ENCODE measurements around the gene TMEM143.

TMEM143 gene

DNA sequence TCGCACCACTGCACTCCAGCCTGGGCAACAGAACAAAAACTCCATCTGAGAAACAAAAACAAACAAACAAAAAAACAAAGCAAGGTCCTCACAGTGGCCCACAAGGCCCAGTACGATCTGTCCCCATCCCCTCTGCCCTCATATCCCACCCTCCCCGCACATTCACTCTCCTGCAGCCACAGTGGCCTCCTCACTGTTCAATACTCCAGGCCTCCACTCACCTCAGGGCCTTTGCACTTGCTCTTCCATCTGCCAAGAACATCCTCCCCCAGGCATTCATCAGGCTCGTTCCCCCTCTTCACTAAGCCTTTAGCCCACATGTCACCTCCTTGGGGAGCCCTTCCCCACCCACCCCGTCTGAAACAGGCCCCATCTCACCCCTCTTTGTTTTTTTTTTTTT is 4.6 kb downstream of the TMEM143 start:
- no peak for DNase-seq (ENCODE audit: low read depth)

DNA sequence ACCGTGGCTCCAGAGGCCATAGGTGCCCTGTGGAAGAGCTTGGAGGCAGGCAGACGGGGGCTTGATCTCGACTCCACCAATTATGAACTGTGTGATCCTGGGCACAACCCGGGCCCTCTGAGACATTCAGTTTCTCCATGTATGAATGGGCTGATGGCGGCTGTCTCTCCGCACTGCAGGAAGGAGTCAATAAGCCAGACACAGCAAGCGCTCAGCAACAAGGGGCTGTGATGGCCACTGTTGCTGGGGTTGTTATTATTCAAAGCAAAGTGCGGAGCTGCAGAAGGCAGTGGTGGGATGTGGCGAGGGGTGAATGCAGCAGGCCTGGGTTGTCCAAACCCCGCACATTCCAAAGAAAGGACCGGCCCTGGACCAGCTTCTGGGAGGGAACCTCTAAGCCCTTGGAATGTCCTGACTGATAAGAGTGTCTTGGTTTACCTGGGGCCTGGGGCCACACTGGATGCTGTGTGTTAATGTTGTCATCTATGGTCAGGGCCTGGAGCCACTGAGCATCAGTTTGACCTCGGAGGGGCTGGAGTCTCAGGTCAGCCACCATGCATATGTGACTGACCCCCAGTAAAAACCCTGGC is 8.3 kb downstream of the TMEM143 start:
- DNase-seq (ENCODE audit: low read depth), result no peak

DNA sequence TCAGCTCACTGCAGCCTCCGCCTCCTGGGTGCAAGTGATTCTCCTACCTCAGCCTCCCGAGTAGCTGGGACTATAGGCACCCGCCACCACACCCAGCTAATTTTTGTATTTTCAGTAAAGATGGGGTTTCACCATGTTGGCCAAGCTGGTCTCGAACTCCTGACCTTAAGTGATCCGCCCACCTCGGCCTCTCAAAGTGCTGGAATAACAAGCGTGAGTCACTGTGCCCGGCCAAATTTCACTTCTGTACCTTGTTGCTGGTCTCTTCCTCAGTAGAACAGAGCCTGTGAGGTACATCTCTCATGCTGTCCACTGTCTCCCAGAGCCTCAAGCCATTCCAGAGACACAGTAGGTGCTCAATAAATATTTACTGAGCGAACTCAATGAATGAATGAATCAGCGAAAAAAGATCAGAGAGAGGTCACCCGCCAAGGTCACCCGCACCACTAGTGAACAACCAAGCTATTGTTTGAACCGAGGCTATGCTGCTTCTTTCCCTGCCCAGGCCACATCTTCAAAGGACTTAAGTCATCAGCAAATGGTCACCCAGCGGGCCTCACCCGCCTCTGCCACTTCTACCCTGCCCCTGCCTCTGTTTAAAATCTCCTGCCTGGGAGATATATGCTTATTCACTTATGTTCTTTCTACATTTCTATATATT is 9.3 kb downstream of the TMEM143 start:
- no peak for DNase-seq (ENCODE audit: low read depth)

GRCh38 chr19:48353677-48354076 is 10.1 kb downstream of the TMEM143 start:
- DNase-seq (ENCODE audit: low read depth), result no peak

DNA sequence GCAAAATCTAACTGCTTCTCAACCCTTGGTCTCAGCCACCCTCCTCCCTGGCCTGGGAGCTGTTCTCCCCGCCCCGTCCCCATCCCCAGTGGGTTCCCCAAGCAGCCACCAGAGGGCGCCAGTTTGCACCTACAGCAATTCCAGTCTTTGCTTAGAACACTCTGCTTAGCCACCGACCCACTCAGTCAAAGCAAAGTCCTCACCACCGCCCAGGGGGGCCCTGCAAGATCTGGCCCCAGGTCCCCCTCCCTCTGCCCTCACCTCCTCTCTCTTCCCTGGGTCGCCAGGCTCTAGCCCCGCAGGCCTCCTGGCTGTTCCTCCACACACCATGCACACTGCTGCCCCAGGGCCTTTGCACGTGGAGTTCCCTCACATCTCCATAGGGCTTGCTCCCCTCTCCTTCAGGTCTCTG is 12.4 kb downstream of the TMEM143 start:
- peak; percentile 63 for DNase-seq (ENCODE audit: low read depth)

DNA sequence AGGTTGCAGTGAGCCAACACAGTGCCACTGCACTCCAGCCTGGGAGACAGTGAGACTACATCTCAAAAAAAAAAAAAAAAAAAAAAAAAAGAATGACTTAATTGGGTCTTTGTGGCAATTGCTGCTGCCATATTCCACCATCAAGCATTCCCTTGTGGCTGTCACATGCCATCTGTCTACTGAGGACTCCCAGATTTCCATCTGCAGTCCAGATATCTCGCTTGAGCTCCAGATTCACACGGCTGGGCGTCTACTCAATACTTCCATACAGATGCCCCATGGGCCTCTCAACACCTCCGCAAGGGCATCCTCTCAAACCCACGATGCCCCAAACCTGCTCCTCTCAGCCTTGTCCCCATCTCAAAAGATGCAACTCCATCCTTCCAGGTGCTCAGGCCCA is 12.9 kb downstream of the TMEM143 start:
- no peak for DNase-seq (ENCODE audit: low read depth)

- DNase-seq (ENCODE audit: low read depth), result no peak
Measured at GRCh38 chr19:48348737-48349136, 15.0 kb downstream of the TMEM143 start.

DNA sequence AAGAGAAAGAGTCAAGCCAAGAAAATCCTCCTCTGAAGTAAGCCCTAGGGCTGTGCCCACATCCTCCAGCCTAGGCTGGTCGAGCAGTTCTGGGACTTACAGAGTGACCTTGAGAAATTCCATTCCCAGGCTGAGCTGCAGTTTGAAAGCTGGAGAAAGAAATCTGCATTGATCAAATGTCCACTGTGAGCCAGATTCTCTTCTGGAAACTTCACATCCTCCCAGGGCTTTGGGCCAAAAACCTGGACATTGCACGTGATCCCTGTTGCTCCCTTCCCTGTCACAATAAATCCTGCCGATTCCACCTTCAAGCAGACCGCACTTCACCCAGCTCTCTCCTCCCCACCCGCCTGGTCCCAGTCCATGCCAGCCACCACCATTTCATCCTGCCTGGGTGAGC is 15.7 kb downstream of the TMEM143 start:
- no peak for DNase-seq (ENCODE audit: low read depth)

DNA sequence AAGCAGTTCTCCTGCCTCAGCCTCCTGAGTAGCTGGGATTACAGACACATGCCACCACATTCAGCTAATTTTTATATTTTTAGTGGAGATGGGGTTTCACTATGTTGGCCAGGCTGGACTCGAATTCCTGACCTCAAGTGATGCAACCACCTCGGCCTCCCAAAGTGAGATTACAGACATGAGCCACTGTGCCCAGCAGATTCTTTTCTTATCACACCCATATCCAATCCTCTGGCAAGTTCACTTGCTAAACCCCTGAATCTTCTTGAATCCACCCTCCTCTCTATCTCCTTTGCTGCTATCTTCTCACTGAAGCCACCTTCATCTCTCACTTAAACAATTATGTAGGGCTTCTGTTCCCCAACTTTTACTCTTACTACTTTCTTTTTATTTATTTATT is 17.5 kb downstream of the TMEM143 start:
- DNase-seq (ENCODE audit: low read depth), result no peak

DNA sequence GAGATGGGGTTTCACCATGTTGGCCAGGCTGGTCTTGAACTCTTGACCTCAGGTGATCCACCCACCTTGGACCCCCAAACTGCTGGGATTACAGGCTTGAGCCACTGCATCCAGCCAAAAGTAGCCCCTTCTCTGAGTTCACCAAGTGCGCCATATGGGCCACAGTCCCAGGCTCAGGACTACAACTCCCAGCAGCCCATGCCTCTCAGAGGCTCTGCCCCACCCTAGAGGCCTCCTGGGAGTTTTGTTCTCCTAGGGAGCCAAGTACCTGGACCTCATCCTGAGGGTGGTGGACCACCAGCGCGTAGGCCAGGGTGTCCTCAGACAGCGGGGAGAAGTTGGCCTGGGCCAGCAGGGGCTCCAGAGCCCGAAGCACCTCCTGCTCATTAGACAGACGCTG is 18.8 kb downstream of the TMEM143 start:
- DNase-seq (ENCODE audit: low read depth), result no peak

- no peak for DNase-seq (ENCODE audit: low read depth)
Measured at GRCh38 chr19:48342841-48343540, 20.7 kb downstream of the TMEM143 start.

- DNase-seq (ENCODE audit: low read depth), result no peak
Measured at GRCh38 chr19:48342414-48342738, 21.4 kb downstream of the TMEM143 start.

DNA sequence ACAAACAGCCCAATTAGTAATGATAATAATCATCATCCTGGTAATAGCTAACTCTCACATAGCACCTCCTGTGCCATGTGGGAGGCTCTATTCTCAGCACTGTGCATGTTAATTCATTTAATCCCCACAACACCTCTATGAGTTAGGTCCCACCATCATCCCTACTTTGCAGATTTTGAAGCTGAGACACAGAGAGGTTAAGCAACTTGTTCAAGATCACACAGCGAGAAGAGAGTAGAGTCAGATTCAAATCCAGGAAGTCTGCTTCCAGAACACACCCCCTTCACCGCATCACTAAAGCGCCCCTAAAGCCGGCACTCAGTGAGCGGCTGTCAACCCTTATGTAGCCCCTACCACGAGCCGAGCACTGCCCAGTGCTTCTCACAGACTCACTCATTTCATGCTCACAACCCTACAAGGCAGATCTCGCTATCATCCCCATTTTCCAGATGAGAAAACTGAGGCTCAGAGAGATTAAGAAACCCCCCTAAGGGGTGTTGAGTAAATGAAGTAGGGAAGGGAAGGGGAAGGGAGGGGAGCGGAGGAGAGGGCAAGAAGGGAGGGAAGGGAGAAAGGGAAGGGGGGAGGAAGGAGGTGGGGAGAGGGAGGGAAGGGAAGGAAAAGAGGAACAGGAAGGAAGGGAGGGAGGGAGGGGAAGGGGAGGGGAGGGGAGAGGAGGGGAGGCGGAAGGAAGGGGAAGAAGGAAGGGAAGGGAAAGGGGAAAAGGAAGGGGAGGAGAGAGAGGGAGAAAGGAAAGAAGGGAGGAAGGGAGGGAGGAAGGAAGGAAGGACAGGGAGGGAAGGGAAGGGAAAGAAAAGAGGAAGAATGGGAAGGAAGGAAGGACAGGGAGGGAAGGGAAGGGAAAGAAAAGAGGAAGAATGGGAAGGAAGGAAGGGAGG is 22.0 kb downstream of the TMEM143 start:
- no peak for DNase-seq (ENCODE audit: low read depth)

- DNase-seq (ENCODE audit: low read depth), result no peak
Measured at GRCh38 chr19:48340995-48341394, 22.7 kb downstream of the TMEM143 start.

DNA sequence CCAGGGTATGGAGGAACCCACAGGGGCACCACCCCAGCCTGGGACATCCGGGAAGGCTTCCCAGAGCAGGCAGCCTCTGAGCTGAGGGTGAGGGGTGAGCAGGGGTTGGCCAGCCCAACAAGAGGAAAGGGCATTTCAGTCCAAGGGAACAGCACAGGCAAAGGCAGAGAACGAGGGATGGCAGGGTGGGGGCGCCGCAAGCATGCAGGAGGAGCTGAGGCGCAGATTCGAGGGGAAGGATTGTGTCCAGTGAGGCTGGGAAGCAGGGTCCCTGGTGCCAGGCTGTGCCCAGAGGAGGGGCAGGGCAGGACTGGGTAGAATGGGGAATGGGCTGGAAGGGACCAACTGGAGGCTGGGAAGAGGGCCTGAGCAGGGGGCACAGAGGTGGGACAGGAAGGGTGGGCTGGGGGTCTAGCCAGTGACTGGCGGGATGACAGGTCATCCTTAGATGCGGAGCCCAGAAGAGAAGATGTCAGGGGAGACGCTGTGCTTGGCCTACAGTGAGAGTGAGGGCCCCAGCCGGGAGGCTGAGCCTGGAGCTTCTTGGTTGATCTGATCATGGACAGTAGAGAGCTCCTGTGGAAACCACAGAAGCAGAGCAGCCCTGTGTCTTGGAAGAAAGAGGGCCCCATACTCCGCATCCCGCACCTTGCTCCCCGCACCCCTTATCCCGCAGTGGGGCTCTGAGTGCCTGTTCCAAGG is 24.8 kb downstream of the TMEM143 start:
- DNase-seq (ENCODE audit: low read depth), result no peak

- no peak for DNase-seq (ENCODE audit: low read depth)
Measured at GRCh38 chr19:48338253-48338755, 25.4 kb downstream of the TMEM143 start.

- DNase-seq (ENCODE audit: low read depth), result peak; percentile 89
Measured at GRCh38 chr19:48333467-48334384, 30.0 kb downstream of the TMEM143 start.

- peak; percentile 86 for DNase-seq (ENCODE audit: low read depth)
Measured at GRCh38 chr19:48332662-48333466, 30.9 kb downstream of the TMEM143 start.

DNA sequence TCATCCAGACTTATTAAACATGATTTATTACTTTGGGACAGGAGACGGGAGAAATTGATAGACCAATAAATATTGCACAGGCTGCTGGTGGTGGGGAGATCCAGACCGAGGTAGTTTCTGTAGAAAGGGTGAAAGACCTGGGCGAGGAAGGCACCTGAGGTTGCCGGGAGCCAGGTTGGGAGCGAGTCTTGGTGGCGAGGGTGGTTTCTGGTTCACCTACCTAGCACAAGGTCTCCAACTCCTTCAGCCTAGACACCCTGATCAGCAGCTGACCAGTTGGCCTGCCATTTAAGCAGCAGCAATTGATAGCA is 31.4 kb downstream of the TMEM143 start:
- DNase-seq (ENCODE audit: low read depth), result no peak
